ENCODE measurements around the gene MATN4.

Gene MATN4

GRCh38 chr20:45246109-45246508 is 62.0 kb downstream of the MATN4 start:
- no peak for DNase-seq
